GM19438 (cell line): Measurements from ENCODE around the gene ALLC.

Experiments used
- ATAC-seq: cut with Tn5 transposase; IDR thresholded peaks from one replicate; pipeline ENCODE4 v1.9.1; 2021; ENCODE audit warnings: low read depth; ENCODE audit not compliant: unreplicated experiment

ALLC gene

GRCh38 chr2:3708576-3708975 lies 50.6 kb downstream of the ALLC start:
- no peak for ATAC-seq

- no peak for ATAC-seq
These were observed 51.2 kb downstream of the ALLC start for GRCh38 chr2:3709225-3709624.

GRCh38 chr2:3712424-3712823 lies 54.4 kb downstream of the ALLC start:
- ATAC-seq = no peak

GRCh38 chr2:3712831-3713503 lies 55.0 kb downstream of the ALLC start:
- ATAC-seq = no peak

GRCh38 chr2:3718679-3719078 lies 60.7 kb downstream of the ALLC start:
- ATAC-seq = no peak

GRCh38 chr2:3725002-3725401 lies 67.0 kb downstream of the ALLC start:
- no peak for ATAC-seq

GRCh38 chr2:3725458-3726250 lies 67.7 kb downstream of the ALLC start:
- no peak for ATAC-seq

GRCh38 chr2:3726511-3726910 lies 68.5 kb downstream of the ALLC start:
- ATAC-seq = no peak

- no peak for ATAC-seq
These were observed 69.5 kb downstream of the ALLC start for GRCh38 chr2:3727397-3728045.

GRCh38 chr2:3728104-3729054 lies 70.4 kb downstream of the ALLC start:
- ATAC-seq = no peak

GRCh38 chr2:3729055-3729448 lies 71.1 kb downstream of the ALLC start:
- ATAC-seq = no peak

GRCh38 chr2:3729786-3730185 lies 71.8 kb downstream of the ALLC start:
- ATAC-seq = no peak

GRCh38 chr2:3730646-3731045 lies 72.6 kb downstream of the ALLC start:
- no peak for ATAC-seq

- no peak for ATAC-seq
These were observed 73.8 kb downstream of the ALLC start for GRCh38 chr2:3731829-3732228.

GRCh38 chr2:3736112-3736511 lies 78.1 kb downstream of the ALLC start:
- ATAC-seq = no peak

- no peak for ATAC-seq
These were observed 79.1 kb downstream of the ALLC start for GRCh38 chr2:3737128-3737527.

- no peak for ATAC-seq
These were observed 80.5 kb downstream of the ALLC start for GRCh38 chr2:3738454-3738853.

- no peak for ATAC-seq
These were observed 81.3 kb downstream of the ALLC start for GRCh38 chr2:3739313-3739712.

GRCh38 chr2:3741396-3741795 lies 83.4 kb downstream of the ALLC start:
- no peak for ATAC-seq

GRCh38 chr2:3741867-3742602 lies 84.0 kb downstream of the ALLC start:
- ATAC-seq = no peak
